Mucosa of descending colon (tissue), 3 donors: ENCODE results near the gene FBXO3. TPM values are rescaled to one million over a fixed set of nuclear protein-coding genes. Genes with fewer than 3 reads are reported as not detected.
"Not testable (repeated sequence)": the region's sequence is repeated elsewhere in the genome, so short reads cannot be mapped to it uniquely, and the experiment has no call there.

Experiments
- ATAC-seq: fragments of 200-7000 bp; cut with Tn5 transposase; one replicate; pipeline ENCODE4 v1.9.1; 2020; ENCODE audit warnings: mild to moderate bottlenecking, moderate library complexity
- DNase-seq, 3 donors: peaks; one replicate each; pipeline ENCODE4 v3.0.0-alpha.2; 2020
- H3K36me3 ChIP-seq: fragments of 200-600 bp; one replicate; pipeline ENCODE4 v1.8.0; 2021; ENCODE audit warnings: low read depth, mild to moderate bottlenecking
- H3K4me1 ChIP-seq: fragments of 200-600 bp; one replicate; pipeline ENCODE4 v1.8.0; 2021; ENCODE audit warnings: low read depth, mild to moderate bottlenecking
- H3K4me3 ChIP-seq: fragments of 200-600 bp; one replicate; pipeline ENCODE4 v1.8.0; 2021; ENCODE audit warnings: mild to moderate bottlenecking
- H3K9me3 ChIP-seq: fragments of 200-600 bp; one replicate; pipeline ENCODE4 v1.8.0; 2021; ENCODE audit warnings: mild to moderate bottlenecking
- intact Hi-C, 2 donors: fragments of 100-400 bp; cut with DNase I in 1 of 2; cut with micrococcal nuclease in 1 of 2; formaldehyde crosslinking; loops; one replicate each; pipeline versions ENCODE4 v1.11.0 to v1.11.1; 2022; cut with DNase I, micrococcal nuclease
- total RNA-seq, 3 donors: library from RNA; stranded (reverse); fragmentation: NEBNext Ultra II Directional in 2 of 3; extraction: Animal tissue kit (Norgen Biotek cat#: 25700) in 2 of 3; gene quantifications; one replicate each; pipeline versions ENCODE4 v1.2.1 to v1.2.4, GENCODE V29; 2021 to 2023
- TF ChIP-seq, protein P1 (sequence below): fragments of 200-600 bp; IDR thresholded peaks from one replicate; pipeline ENCODE4 v1.8.0; 2022; ENCODE audit warnings: antibody characterized with exemption, mild to moderate bottlenecking
- donor health status: DM: no; HTN: no; CAD: no; lungs with moderate emphysema.
- donor health status: DM: no; HTN: no; CAD: no.
- donor health status: DM: no; HTN: yes; CAD: no.

The FBXO3 gene
- total RNA-seq, 3 donors from 2014 or later: 27.3 to 36.0 (median 34.5) TPM

- DNase-seq (no peak), ATAC-seq (no peak)
- TF ChIP-seq, protein P1, sequence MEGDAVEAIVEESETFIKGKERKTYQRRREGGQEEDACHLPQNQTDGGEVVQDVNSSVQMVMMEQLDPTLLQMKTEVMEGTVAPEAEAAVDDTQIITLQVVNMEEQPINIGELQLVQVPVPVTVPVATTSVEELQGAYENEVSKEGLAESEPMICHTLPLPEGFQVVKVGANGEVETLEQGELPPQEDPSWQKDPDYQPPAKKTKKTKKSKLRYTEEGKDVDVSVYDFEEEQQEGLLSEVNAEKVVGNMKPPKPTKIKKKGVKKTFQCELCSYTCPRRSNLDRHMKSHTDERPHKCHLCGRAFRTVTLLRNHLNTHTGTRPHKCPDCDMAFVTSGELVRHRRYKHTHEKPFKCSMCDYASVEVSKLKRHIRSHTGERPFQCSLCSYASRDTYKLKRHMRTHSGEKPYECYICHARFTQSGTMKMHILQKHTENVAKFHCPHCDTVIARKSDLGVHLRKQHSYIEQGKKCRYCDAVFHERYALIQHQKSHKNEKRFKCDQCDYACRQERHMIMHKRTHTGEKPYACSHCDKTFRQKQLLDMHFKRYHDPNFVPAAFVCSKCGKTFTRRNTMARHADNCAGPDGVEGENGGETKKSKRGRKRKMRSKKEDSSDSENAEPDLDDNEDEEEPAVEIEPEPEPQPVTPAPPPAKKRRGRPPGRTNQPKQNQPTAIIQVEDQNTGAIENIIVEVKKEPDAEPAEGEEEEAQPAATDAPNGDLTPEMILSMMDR: no peak
- intact Hi-C loops: no loop called here
- Histone ChIP-seq H3K9me3 (no peaks in the 10 kb centered on the region), H3K36me3 (no peaks in the 10 kb centered on the region), H3K4me1 (peaks cover 38% of the 10 kb centered on the region), H3K4me3 (no peak overlapping the region)
Measured at GRCh38 chr11:33733980-33734379, 40.3 kb downstream of the FBXO3 start.

GRCh38 chr11:33731723-33732531 is 42.4 kb downstream of the FBXO3 start:
- intact Hi-C loops: no loop called here
- Histone ChIP-seq H3K4me1 (peaks cover 38% of the 10 kb centered on the region), H3K9me3 (no peaks in the 10 kb centered on the region), H3K4me3 (no peak overlapping the region), H3K36me3 (no peaks in the 10 kb centered on the region)
- TF ChIP-seq, protein P1: no peak
- no peak for ATAC-seq
- DNase-seq: peak in 1 of 3 donors; percentile 17

DNA sequence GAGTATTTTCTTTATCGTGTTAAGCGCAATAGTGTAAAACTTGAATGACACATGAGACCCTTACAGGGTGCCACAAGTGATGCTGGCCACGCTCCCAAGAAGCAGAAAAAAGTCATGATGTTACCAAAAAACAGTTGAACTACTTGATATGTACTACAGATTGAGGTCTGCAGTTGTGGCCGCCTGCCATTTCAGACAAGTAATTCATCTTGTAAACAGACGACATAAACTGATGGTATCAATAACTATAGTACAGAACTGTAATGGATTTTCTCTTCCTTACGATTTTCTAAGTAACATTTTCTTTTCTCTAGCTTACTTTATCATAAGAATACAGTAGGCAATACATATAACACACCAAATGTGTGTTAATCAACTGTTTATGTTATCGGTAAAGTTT is 43.6 kb downstream of the FBXO3 start:
- DNase-seq (no peak), ATAC-seq (no peak)
- Histone ChIP-seq H3K9me3 (no peaks in the 10 kb centered on the region), H3K4me3 (no peak overlapping the region), H3K4me1 (peaks cover 38% of the 10 kb centered on the region), H3K36me3 (no peaks in the 10 kb centered on the region)
- TF ChIP-seq, protein P1: no peak
- intact Hi-C loops: no loop called here

- H3K9me3 ChIP-seq, H3K36me3 ChIP-seq, DNase-seq, ATAC-seq, H3K4me3 ChIP-seq, intact Hi-C loops: not testable (repeated sequence)
- H3K4me1 ChIP-seq: peaks cover 32% of the 10 kb centered on the region
Measured at GRCh38 chr11:33729072-33729664, 45.2 kb downstream of the FBXO3 start.

- intact Hi-C loops, H3K4me3 ChIP-seq, DNase-seq, ATAC-seq, H3K9me3 ChIP-seq, H3K36me3 ChIP-seq: not testable (repeated sequence)
- H3K4me1 ChIP-seq: peaks cover 30% of the 10 kb centered on the region
Measured at GRCh38 chr11:33727539-33727938, 46.8 kb downstream of the FBXO3 start.

GRCh38 chr11:33725496-33725895 is 48.8 kb downstream of the FBXO3 start:
- Histone ChIP-seq H3K36me3 (no peaks in the 10 kb centered on the region), H3K4me3 (no peak overlapping the region), H3K4me1 (peaks cover 14% of the 10 kb centered on the region), H3K9me3 (no peaks in the 10 kb centered on the region)
- ATAC-seq: no peak
- TF ChIP-seq, protein P1: no peak
- intact Hi-C loops: no loop called here
- DNase-seq: no peak
